Neural cell (in vitro differentiated cells): ENCODE data around the gene RASA4. TPM values are rescaled to one million over a fixed set of nuclear protein-coding genes. Genes with fewer than 3 reads are reported as not detected.
"Not testable (repeated sequence)": the region's sequence is repeated elsewhere in the genome, so short reads cannot be mapped to it uniquely, and the experiment has no call there.

Experiments
- H2AFZ ChIP-seq: fragments of 200-600, 300-800 bp; sonication (generic), shearing (Covaris generic); 2 replicates; pipeline ENCODE4 v1.6.0; 2014; ENCODE audit warnings: low read depth, mild to moderate bottlenecking, antibody characterized with exemption, low read length, moderate library complexity
- H3F3A ChIP-seq: fragments of 200-600 bp; shearing (Covaris generic); 2 replicates; pipeline ENCODE4 v1.6.1; 2016; ENCODE audit warnings: mild to moderate bottlenecking, moderate library complexity, mixed read lengths, antibody characterized with exemption, low read length; ENCODE audit not compliant: insufficient read depth, poor library complexity, severe bottlenecking
- H3K27ac ChIP-seq: fragments of 200-600, 300-800 bp; sonication (generic), shearing (Covaris generic); 2 replicates; pipeline ENCODE4 v1.5.1; 2014; ENCODE audit warnings: mild to moderate bottlenecking, low read length, moderate library complexity
- H3K27me3 ChIP-seq: fragments of 300-800, 200-600 bp; sonication (generic), shearing (Covaris generic); 2 replicates; pipeline ENCODE4 v1.6.0; 2014; ENCODE audit warnings: mild to moderate bottlenecking, low read depth, low read length, moderate library complexity; ENCODE audit not compliant: insufficient read depth
- H3K36me3 ChIP-seq: fragments of 300-800, 200-600 bp; sonication (generic), shearing (Covaris generic); 2 replicates; pipeline ENCODE4 v1.5.1; 2014; ENCODE audit warnings: mild to moderate bottlenecking, antibody characterized with exemption, low read length, moderate library complexity; ENCODE audit not compliant: insufficient read depth
- H3K4me2 ChIP-seq: fragments of 300-800, 200-600 bp; sonication (generic), shearing (Covaris generic); 2 replicates; pipeline ENCODE4 v1.6.0; 2014; ENCODE audit warnings: mild to moderate bottlenecking, low read length
- H3K4me3 ChIP-seq: fragments of 300-800, 200-600 bp; sonication (generic), shearing (Covaris generic); 2 replicates; pipeline ENCODE4 v1.5.1; 2014; ENCODE audit warnings: mild to moderate bottlenecking, low read length, moderate library complexity
- H3K79me2 ChIP-seq: fragments of 200-600 bp; shearing (Covaris generic); replicated peaks from 2 replicates; pipeline ENCODE4 v1.6.0; 2014; ENCODE audit warnings: mild to moderate bottlenecking, low read length, moderate library complexity; ENCODE audit not compliant: insufficient read depth
- H3K9ac ChIP-seq: fragments of 300-800, 200-600 bp; sonication (generic), shearing (Covaris generic); 2 replicates; pipeline ENCODE4 v1.6.1; 2016; ENCODE audit warnings: mild to moderate bottlenecking, low read length, mixed read lengths
- H3K9me2 ChIP-seq: fragments of 200-600 bp; shearing (Covaris generic); 2 replicates; pipeline ENCODE4 v1.6.1; 2016; ENCODE audit warnings: mild to moderate bottlenecking, low read length, mixed read lengths; ENCODE audit not compliant: insufficient read depth
- H3K9me3 ChIP-seq: fragments of 200-600, 300-800 bp; sonication (generic), shearing (Covaris generic); 2 replicates; pipeline ENCODE4 v1.6.1; 2016; ENCODE audit warnings: mild to moderate bottlenecking, mixed run types, low read length, moderate library complexity, mixed read lengths
- H4K20me1 ChIP-seq: fragments of 200-600 bp; shearing (Covaris generic); 2 replicates; pipeline ENCODE4 v1.6.1; 2016; ENCODE audit warnings: mild to moderate bottlenecking, mixed run types; ENCODE audit not compliant: insufficient read depth
- polyA plus RNA-seq: library from polyadenylated mRNA; depleted of rRNA; stranded (reverse); fragments of >200 nt; gene quantifications from 2 replicates; pipeline ENCODE4 v1.2.3, GENCODE V29; 2014

Gene RASA4
- polyA plus RNA-seq, 1 donor from 2014 or later = 151 TPM

DNA sequence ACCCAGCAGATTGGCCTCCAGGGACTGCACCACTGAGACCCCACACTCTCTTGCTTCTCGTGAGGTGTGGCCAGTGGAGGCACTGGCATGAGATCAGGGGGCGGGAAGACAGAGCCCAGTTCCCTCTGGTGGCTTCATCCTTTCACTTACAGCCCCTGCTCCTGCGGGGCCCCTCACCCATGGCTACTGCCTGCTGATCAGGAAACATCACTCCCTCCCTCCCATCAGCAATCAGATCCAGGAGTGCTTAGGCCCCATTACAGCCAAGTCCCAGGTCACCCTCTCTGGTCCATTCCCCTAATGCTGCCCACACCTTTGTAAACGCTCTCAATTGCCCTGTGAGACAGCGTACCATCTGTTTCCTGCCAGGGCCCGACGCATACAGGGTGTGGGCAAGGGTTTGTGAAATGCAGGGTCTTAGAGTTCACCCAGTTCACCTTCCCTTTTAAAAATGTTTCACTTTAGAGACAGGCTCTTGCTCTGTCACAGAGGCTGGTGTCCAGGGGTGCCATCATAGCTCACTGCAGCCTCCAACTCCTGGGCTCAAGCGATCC lies 81.4 kb downstream of the RASA4 start:
- not testable (repeated sequence) for H3K4me3 ChIP-seq, H3K9me3 ChIP-seq, H2AFZ ChIP-seq, H3K9ac ChIP-seq, H3K36me3 ChIP-seq, H4K20me1 ChIP-seq, H3F3A ChIP-seq, H3K27ac ChIP-seq, H3K4me2 ChIP-seq, H3K27me3 ChIP-seq, H3K9me2 ChIP-seq, H3K79me2 ChIP-seq

DNA sequence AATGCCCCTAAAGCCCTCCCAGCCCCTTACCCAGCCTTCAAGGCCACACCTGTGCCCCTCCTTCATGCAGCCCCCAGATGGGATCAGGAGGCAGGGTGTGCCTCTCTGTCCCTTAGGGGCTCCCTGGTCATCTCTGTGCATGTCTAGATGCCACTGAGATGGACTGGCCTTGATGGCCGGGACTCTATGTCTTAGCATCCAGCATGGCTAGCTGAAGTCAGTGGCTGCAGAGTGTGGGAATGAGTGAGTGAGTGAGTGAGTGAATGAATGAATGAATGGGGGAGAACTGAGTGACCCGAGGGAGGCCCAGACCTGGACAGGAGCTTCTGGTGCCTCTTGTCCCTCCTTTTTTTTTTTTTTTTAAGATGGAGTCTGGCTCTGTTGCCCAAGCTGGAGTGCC lies 84.4 kb downstream of the RASA4 start:
- H3K9me2 ChIP-seq, H3K9ac ChIP-seq, H3K9me3 ChIP-seq, H3K4me2 ChIP-seq, H3K27ac ChIP-seq, H3F3A ChIP-seq, H3K79me2 ChIP-seq, H3K36me3 ChIP-seq, H2AFZ ChIP-seq, H3K27me3 ChIP-seq, H4K20me1 ChIP-seq, H3K4me3 ChIP-seq: not testable (repeated sequence)

DNA sequence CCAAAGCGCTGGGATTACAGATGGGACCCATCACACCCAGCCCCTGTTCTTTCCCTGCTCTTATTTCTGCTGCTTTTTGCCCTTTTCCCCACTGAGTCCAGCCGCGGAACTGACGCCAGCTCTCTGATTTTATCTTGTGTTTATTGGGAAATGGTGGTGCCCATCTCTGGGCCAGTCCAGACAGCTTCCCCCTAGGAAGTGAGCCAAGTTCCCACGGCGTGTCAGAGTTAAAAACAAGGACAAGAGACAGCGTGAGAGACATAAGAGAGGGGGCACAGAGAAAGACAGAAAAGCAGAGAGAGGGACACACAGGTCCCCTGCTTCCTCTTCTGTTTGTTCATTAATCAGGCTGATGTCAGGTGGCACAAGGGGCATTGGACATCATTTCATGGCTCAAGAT lies 85.0 kb downstream of the RASA4 start:
- not testable (repeated sequence) for H3K9me2 ChIP-seq, H3K79me2 ChIP-seq, H3K27me3 ChIP-seq, H3K4me3 ChIP-seq, H3K4me2 ChIP-seq, H3K9me3 ChIP-seq, H3K9ac ChIP-seq, H2AFZ ChIP-seq, H3F3A ChIP-seq, H4K20me1 ChIP-seq, H3K27ac ChIP-seq, H3K36me3 ChIP-seq

DNA sequence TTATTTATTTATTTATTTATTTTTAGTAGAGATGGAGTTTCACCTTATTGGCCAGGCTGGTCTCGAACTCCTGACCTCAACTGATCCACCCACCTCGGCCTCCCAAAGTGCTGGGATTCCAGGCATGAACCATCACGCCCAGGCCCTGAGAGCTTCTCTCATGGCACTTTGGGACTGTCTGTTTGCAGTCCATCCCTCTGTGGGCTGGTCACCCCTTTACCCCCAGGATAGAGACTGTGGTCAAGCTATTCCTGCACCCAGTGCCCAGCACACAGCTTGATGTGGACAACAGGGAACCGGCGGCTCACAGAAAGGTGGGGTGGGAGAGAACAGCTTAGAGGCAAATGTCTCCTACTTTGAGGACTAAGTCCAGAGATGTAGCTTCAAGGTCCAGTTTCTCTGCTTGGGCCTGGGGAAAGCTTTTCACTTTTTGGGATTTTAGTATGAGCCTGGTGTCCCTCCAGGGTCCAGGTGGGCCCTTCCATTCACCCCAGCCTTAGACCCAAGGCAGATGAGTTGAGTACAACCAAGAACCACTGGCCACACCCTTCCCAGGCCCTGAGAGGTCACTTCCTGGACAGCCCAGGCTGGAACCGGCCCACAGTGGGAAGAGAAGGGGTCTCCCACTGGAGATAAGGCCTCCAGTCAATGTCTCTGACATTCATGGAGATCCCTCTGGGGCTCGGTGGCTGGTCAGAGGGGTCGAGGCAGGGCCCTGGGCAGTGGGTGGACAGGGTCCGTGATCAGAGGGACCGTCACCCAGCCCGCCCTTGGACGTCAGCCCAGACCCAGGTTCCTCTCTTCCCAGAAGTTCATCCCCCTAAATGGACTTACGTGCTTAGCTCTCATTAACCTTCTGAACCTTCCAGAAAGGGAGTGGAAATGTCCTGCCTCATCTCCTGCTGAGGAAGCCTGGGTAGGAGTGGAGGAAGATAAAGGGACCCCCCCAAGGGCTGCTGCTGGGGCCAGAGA lies 88.4 kb downstream of the RASA4 start:
- not testable (repeated sequence) for H3K9me3 ChIP-seq, H3K79me2 ChIP-seq

DNA sequence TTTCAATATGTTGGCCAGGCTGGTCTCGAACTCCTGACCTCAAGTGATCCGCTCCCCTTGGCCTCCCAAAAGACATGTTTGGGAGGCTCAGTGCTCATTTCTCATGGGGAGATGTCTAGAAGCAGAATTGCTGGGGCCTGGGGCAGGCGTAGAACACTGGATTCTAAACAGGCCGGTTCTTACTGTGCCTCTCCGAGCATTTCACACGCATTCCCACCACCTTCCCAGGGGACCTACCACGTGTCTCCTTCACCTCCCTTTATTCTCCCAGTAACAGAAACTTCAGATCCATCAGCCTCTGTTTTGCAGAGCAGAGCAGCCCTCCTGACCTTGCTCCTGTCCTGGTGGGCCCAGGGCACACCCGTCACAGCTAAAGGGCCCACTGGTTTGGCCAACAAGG lies 89.4 kb downstream of the RASA4 start:
- H4K20me1 ChIP-seq, H3K9ac ChIP-seq, H3F3A ChIP-seq, H3K4me2 ChIP-seq, H3K79me2 ChIP-seq, H3K4me3 ChIP-seq, H3K9me2 ChIP-seq, H3K27ac ChIP-seq, H3K36me3 ChIP-seq, H2AFZ ChIP-seq, H3K27me3 ChIP-seq, H3K9me3 ChIP-seq: not testable (repeated sequence)

More for the DNA sequence above, 88.4 kb downstream of the RASA4 start:
- H3K4me2 ChIP-seq, H3K4me3 ChIP-seq, H3K27me3 ChIP-seq, H3K36me3 ChIP-seq, H2AFZ ChIP-seq, H3K27ac ChIP-seq, H4K20me1 ChIP-seq, H3K9ac ChIP-seq, H3K9me2 ChIP-seq, H3F3A ChIP-seq: not testable (repeated sequence)

DNA sequence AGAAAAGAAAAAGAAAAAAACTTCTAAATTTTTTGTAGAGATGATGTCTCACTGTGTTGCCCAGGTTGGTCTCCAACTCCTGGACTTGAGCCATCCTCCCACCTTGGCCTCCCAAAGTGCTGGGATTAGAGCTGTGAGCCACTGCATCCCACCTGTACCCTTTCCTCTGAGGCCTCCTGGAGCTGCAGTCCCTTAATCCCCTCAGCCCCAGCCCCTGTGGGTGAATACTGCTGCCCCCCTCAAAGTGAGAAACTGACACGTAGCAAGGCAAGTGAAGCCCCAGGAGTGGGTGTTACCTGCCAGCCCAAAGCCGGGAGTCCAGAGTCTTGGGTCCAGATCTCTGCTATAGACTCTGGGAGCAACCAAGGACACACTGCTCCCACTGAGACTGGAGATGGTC lies 91.8 kb downstream of the RASA4 start:
- not testable (repeated sequence) for H4K20me1 ChIP-seq, H3F3A ChIP-seq, H3K9me2 ChIP-seq, H3K4me3 ChIP-seq, H3K9me3 ChIP-seq, H3K79me2 ChIP-seq, H2AFZ ChIP-seq, H3K36me3 ChIP-seq, H3K9ac ChIP-seq, H3K4me2 ChIP-seq, H3K27ac ChIP-seq, H3K27me3 ChIP-seq
